HG02642 (cell line): Measurements from ENCODE around the gene APOL1.
"Not testable (repeated sequence)": the region's sequence is repeated elsewhere in the genome, so short reads cannot be mapped to it uniquely, and the experiment has no call there.

Experiments used
- ATAC-seq: cut with Tn5 transposase; IDR thresholded peaks from one replicate; pipeline ENCODE4 v1.9.1; 2021; ENCODE audit warnings: mild to moderate bottlenecking; ENCODE audit not compliant: unreplicated experiment, poor library complexity

Gene APOL1, protein sequence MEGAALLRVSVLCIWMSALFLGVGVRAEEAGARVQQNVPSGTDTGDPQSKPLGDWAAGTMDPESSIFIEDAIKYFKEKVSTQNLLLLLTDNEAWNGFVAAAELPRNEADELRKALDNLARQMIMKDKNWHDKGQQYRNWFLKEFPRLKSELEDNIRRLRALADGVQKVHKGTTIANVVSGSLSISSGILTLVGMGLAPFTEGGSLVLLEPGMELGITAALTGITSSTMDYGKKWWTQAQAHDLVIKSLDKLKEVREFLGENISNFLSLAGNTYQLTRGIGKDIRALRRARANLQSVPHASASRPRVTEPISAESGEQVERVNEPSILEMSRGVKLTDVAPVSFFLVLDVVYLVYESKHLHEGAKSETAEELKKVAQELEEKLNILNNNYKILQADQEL

DNA sequence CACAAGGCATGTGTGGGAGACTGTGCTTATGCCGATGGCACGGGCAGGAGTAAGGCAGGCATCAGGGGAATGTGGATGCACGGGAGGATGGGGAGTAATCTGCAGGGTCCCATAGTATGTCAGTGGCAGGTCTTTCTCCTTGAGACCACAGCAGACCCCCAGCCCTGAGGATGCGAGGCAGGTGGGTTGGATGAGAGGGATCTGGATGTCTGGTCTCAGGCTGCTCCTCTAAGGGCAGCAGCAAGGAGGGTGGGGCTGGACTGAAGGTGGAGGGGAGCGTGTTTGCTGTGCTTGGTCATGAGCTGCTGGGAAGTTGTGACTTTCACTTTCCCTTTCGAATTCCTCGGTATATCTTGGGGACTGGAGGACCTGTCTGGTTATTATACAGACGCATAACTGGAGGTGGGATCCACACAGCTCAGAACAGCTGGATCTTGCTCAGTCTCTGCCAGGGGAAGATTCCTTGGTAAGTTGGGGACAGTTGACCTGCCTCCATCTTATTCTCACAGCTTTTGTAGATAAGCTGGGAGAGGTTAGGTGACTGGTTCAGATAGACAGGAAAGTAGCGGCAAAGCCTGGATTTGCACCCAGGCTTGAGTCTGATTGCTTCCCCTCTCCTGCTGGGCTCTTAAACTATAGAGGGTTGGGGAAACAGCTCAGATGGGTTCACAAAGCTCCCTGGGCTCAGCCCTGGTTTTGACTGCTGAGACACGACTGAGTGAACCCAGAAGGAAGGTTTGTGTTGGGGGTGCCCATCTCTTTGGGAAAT is at the start of gene APOL1:
APOL1 (plus strand) TSS at position 380 of the 769 bp plus-strand sequence. CDS start 1,823 bp downstream, outside the sequence.
- no peak for ATAC-seq

DNA sequence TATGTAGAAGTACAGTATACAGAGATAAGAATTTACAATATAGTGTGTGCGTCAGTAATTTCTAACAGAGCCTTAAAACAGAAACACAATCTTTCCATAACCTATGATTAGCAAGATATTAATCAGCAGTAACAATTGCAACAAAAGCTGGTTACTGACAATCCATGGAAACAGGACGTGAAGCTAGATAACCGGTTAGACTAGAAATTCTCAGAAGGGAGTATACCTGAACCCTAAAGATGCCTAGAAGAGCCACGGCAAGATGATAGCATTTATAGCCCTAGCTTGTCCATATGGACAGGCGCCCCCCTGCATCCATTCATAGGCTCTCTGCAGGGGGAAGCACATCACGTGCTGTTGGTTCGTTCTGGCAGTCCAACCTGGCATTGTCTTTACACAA is 49.5 kb upstream of the APOL1 start:
- ATAC-seq = not testable (repeated sequence)

DNA sequence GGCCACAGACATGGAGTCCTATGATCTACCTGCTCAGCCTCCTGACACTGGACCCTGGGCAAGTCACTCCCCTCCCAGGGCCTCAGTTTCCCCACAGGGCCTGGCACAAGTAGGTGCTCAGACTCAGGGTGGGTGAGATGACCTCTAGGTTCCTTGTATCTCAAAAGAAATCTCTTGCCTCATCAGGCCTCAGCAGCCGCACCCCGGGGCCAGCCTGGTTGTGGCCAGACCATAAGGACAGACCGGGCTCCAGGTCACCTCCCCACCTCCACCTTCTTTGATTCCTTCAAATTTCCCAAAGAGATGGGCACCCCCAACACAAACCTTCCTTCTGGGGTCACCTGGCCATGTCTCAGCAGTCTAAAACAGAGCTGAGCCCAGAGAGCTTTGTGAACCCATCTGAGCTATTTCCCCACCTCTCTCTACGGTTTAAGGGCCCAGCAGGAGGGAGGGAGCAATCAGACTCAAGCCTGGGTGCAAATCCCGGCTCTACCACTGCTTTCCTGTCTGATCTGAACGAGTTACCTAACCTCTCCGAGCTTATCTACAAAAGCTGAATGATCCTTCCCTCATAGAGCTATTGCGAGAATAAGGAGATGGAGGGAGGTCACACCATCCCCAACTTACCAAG is 48.8 kb upstream of the APOL1 start:
- ATAC-seq = no peak

DNA sequence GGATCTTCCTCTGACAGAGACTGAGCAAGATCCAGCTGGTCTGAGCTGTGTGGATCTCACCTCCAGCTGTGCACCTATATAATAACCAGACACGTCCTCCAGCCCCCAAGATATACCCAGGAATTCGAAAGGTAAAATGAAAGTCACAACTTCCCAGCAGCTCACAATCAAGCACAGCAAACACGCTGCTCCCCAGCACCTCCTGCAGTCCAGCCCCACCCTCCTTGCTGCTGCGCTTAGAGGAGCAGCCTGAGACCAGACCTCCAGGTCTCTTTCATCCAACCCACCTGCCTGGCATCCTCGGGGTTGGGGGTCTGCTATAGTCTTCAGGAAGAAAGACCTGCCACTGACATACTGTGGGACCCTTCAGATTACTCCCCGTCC is 48.3 kb upstream of the APOL1 start:
- ATAC-seq = no peak

DNA sequence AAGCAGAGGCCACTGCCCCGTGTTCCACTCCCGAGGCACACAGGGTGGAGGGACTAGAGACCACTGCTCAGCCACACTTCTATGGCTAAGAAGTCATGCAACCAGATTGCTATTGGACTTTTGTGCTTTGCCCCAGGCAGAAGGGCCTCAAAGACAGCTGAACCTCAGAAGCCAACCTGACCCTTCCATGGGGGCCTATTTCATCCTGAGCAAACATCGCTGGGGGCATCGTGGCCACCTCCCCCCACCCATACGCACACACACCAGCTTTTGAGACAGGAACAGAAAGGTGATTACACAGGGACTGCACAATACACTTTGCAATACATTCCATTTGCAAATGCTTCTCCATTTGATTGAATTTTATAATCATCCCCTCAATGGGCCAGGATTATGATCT is 47.4 kb upstream of the APOL1 start:
- ATAC-seq = not testable (repeated sequence)

DNA sequence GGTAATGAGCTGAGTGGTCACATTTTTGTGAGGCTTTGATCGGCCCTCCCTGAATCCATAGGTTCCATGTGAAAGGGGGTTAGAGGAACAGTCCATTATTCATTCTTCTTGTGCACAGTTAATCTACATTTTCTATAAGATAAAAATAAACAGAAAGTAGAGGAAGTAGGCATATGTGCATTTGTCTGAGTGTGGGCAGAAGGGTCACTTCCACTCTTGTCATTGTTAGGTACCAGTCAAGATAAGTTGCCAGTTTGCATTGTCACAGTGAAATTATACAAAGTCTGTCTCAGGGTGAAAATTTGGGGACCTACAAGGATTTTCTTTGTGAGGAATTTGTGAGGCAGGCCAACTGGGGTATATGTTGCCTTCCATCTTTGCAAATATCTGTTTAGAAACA is 46.7 kb upstream of the APOL1 start:
- ATAC-seq = no peak

DNA sequence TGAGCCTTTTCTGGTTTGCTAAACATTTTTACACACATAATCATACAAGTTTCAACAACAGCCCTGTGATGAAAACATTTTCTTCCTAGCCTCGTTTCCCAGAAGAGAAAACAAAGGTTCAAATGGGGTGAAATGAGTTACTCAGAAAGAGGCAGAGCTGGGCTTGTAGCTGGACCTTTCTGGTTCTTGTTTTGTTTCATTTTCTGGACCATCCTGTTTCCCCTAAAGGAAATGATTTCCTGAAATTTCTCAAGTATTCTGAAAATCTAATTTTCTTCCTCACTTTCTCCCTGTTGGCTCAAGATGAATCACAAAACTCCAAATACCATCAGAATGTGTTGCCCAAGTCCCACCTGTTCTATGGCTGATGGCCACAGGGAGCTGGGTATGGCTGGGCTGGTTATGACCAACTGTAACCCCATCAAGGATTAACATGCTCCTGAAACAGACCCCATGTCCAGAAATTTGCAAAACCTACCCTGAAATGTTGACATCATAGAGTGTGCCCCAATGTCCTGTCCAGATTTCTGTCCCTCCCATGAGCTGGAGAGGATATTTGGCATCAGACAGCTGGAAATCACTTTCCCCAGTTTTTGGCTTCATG is 44.7 kb upstream of the APOL1 start:
- no peak for ATAC-seq

DNA sequence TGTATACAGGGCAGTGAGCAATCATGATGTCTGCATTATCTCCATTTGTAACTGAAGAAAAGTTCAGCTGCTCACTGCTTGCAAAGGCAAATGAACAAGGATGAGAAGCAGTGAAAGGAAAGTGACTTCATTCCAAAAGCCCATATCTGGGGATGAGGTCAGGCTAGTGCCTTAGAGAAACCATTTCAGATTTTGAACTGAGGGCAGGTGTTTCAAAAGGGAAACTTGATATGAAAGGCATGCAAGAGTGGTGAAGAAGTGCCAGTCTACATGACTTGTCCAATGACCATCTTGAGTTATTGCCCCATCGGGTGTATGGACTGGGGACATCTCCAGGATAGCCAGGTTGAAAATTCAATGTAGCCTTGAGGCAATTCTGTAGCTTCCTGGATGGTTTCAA is 44.0 kb upstream of the APOL1 start:
- ATAC-seq = no peak

DNA sequence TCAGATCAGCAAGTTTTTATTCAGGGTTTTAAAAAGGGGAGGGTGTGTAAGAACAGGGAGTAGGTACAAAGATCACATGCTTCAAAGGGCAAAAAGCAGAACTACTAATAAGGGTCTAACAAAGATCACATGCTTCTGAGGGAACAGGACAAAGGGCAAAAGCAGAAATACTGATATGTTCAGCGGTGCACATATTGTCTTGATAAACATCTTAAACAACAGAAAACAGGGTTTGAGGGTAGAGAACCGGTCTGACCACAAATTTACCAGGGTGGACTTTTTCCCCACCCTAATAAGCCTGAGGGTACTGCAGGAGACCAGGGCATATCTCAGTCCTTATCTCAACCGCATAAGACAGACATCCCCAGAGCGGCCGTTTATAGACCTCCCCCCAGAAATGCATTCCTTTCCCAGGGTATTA is 43.4 kb upstream of the APOL1 start:
- not testable (repeated sequence) for ATAC-seq

DNA sequence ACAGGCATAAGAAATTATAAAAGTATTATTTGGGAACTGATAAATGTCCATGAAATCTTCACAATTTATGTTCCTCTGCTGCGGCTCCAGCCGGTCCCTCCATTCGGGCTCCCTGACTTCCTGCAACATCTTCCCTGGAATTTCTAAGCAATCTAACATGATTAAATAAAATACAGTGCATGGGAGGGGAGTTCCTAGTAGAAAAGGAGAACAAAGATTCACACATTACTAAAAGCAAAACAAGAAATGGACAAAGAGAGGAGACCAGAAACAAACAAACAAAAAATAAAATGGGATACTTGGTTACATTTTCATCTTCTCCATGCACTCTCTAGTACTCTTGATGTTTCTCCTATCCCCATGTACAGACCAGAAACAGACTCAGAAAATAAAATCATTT is 42.7 kb upstream of the APOL1 start:
- no peak for ATAC-seq

DNA sequence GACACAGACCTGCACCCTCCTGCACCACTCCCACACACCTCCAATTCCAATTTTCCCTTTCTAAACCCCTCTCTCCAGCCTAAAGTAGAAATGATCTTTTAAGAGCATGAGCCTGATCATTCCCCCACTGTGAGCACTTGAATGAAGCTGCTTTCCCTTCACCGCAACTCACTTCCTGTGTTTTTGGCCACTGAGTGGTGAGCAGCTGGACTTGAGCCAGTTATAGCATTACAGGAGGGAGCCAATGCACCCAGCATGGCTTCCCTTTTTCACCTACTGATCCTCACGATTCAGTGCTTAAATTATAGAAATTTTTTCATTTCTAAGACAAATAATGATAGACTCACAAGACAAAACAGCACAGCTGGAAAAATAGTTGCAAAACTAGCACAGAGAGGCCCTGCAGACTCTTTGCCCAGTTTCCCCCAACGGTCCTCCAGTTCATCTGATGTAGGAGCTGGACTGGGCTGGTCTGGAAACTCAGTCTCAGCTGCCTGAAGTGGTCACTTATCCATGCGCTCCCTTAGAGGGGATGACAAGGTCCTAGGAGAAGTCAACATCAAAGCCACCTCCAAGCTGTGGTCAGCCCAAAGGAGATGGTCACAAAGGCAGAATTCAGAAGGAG is 41.6 kb upstream of the APOL1 start:
- ATAC-seq = no peak

DNA sequence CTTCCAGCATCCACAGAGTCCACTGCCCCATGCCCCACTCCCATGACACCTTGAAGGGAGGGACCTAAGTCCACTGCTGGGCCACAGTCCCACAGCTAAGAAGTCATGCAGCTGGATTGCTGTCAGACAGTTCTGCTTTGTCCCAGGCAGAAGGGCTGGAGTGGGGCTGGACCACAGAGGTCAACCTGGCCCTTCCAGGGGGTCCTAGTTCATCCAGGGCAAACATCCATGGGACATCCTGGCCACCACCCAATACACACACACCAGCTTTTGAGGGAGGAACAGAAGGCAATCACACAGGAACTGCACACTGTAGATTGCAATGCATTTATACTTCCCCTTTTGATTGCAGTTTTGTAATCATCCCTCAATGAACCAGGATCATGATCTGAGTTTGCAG is 40.0 kb upstream of the APOL1 start:
- ATAC-seq = no peak

DNA sequence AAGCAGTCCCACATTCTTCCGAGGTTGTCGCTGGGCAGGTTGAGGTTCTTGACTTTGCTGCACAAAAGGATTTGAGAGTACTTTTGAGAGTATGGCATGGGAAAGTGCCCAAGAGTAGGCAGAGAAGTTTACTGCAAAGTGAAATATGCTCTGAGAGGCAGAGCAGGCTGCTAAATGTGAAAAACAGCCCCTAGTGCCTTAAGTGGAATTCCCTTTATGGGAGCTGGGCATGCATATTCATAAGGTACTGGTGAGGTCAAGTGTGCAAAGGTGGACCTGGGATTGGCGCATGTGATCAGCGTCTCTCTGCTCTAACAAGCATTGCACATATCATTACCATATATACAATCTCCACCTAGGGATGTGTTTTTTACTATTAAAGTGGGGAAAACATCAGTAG is 39.3 kb upstream of the APOL1 start:
- no peak for ATAC-seq

DNA sequence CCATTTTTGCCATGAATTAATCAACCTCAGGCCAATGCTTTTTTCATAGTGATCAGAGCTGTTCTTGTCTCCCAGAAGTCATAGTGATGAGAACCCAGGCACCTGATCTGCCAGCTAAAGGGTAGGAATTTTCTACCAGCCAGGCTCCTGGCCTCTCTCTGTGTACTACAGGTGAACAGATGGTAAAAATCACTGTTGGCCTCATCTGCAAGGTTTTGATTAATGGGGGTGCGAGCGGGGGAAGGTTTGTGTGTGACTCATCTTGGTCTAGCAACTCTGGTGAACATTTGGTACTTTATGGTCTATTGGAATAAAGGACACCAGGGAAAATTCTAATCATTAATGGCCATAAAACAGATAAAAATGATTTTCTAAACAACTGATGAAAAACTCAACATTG is 37.0 kb upstream of the APOL1 start:
- no peak for ATAC-seq

DNA sequence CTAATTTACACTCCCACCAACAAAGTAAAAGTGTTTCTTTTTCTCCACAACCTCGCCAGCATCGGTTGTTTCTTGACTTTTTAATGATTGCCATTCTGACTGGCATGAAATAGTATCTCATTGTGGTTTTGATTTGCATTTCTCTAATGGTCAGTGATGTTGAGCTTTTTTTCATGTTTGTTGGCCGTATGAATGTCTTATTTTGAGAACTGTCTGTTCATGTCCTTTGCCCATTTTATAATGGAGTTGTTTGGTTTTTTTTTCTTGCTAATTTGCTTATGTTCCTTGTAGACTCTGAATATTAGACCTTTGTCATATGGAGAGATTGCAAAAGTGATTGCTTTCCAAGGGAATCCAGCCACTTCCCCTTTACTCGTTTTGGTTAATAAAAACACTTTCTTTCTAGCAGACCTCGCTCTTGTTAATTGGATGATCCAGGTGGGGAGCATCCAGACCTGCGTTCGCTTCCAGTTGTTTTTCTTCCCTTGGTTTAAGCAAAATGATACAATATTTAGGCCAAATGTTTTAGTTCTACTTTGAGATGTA is 34.2 kb upstream of the APOL1 start:
- no peak for ATAC-seq

DNA sequence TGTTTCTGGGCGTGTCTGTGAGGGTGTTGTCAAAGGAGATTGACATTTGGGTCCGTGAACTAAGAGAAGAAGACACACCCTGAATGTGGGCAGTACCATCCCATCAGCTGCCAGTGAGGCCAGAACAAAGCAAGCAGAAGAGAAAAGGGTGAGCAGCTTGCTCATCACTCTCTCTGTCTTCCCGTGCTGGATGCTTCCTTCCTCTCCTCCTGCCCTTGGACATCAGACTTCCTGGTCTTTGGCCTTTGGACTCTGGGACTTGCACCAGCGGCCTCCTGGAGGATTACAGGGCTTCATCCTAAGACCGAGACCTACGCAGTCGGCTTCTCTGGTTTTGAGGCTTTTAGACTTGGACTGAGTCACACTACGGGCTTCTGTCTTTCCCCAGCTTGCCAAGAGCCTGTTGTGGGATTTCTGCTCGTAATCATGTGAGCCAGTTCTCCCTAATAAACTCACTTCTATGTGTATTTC is 32.4 kb upstream of the APOL1 start:
- ATAC-seq = no peak

DNA sequence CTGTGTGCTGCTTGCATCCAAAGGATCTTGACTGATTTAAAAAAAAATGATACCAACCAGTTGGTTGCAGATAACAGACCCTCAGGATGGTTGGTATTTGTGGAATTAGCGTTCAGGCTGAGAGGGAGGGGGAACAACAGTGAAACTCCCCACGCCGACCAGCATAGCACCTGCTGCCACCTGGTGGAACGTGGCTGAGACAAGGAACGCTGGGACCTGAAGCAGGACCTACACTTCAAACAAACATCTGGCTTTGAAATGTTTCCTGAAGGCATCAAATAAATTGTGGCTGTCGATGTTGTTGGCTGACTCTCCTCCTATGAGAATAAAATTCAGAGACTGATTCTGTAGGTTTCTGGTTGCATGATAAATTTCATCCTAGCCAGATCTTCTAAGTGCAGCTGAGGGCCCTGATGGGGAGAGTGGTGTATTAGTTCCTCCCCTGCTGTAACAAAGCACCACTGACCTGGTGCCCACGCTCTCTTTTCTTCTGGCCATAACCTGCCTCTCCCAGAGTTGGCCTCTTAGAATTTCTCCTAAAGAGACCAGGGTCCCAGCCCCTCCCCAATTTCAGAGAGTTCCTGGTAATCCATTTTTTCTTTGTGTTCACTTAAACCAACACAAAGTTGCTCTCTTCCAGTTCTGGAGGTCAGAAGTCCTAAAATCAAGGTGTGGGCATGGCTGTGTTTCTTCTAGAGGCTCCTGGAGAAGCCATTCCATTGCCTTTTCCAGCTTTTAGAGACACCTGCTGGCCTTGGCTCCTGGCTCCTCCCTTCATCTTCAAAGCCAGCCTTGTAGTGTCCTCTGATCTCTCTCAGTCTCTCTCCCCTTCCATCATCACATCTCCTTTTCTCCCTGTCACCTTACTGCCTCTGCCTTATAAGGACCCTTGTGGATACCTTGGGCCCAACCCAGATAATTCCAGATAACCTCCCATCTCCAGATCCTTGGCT is 30.9 kb upstream of the APOL1 start:
- no peak for ATAC-seq

DNA sequence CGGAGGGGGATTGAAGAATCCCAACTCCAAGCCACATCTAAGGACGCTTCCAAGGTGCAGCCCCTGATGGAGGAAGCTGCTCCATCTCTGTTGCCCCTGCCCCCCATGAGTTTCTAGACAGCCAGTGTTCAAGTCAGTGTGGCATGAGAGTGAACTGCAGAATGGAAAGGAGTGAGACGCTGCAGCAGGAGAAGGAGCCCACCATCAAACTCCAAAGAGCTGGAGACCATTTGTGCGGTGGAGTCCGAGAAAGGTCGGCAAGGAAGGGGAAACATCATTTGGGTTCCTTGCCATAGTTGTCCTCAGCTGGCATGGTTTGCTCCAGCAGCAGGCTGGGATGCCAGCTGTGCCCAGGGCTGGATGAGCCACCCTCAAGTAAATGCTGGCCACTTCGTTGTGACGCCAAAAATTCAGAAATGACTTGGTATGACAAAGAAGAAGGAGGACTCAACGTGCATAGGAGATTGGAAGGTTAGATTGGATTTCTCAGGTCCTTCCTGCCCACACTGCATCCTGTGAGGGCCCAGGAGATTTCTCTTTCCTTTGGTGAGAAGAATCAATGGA is 30.0 kb upstream of the APOL1 start:
- ATAC-seq = no peak

DNA sequence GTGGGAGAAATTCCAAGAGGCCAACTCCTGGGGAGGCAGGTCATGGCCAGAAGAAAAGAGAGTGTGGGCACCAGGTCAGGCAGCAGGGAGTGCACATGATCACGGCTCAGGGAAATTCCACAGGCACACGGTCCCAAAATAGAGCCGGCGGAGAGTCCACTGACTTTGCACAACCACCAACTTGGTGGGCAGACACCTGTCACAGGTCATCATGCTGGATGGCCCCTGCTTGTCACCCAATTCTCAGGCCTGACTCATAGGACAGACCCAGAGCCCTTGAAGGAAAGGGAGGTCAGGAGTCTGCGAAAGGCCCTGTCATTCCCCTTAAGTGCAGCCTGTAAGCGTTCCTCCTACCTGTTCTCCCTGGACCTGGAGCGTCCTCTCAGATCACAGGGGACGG is 29.4 kb upstream of the APOL1 start:
- ATAC-seq = no peak
